Astrocyte (in vitro differentiated cells and primary cell): ENCODE data around the gene ARL6IP5. TPM values are rescaled to one million over a fixed set of nuclear protein-coding genes. Genes with fewer than 3 reads are reported as not detected.

ENCODE experiments used
- DNase-seq: peaks from one replicate; pipeline ENCODE4 v3.0.0-alpha.2; 2010; ENCODE audit warnings: low read depth
- FAIRE-seq: peaks from 2 replicates; lab custom pipeline; 2011; peaks lifted over from hg19 to GRCh38; lab: Jason Lieb, UNC
- H2AFZ ChIP-seq: 2 replicates; pipeline ENCODE4 v1.6.0; 2012; ENCODE audit warnings: low read depth, low read length, inconsistent platforms
- H3K27ac ChIP-seq: 2 replicates; pipeline ENCODE4 v1.5.1; 2011; ENCODE audit warnings: low read depth, low read length, inconsistent platforms
- H3K27me3 ChIP-seq: 2 replicates; pipeline ENCODE4 v1.6.0; 2011; ENCODE audit warnings: low read length, inconsistent platforms; ENCODE audit not compliant: insufficient read depth
- H3K36me3 ChIP-seq: 2 replicates; pipeline ENCODE4 v1.5.1; 2011; ENCODE audit warnings: low read length, inconsistent platforms; ENCODE audit not compliant: insufficient read depth
- H3K4me1 ChIP-seq: 2 replicates; pipeline ENCODE4 v1.5.1; 2011; ENCODE audit warnings: low read length, inconsistent platforms; ENCODE audit not compliant: insufficient read depth
- H3K4me2 ChIP-seq: 2 replicates; pipeline ENCODE4 v1.6.0; 2012; ENCODE audit warnings: low read length, inconsistent platforms
- H3K4me3 ChIP-seq: 2 replicates; pipeline ENCODE4 v1.5.1; 2011; ENCODE audit warnings: low read depth, mild to moderate bottlenecking, low read length, inconsistent platforms; ENCODE audit not compliant: insufficient read depth
- H3K79me2 ChIP-seq: 2 replicates; pipeline ENCODE4 v1.6.0; 2012; ENCODE audit warnings: mild to moderate bottlenecking, low read length, inconsistent platforms; ENCODE audit not compliant: insufficient read depth
- H3K9ac ChIP-seq: 2 replicates; pipeline ENCODE4 v1.6.0; 2012; ENCODE audit warnings: mild to moderate bottlenecking, low read length, inconsistent platforms
- H3K9me3 ChIP-seq: 2 replicates; pipeline ENCODE4 v1.5.1; 2012; ENCODE audit warnings: low read depth, mild to moderate bottlenecking, low read length, inconsistent platforms; ENCODE audit not compliant: insufficient read depth
- H4K20me1 ChIP-seq: 2 replicates; pipeline ENCODE4 v1.6.0; 2012; ENCODE audit warnings: low read length, inconsistent platforms; ENCODE audit not compliant: insufficient read depth
- H3K27ac Mint-ChIP-seq: one replicate; pipeline ENCODE4 v1.8.0; 2021; ENCODE audit warnings: mild to moderate bottlenecking, mixed read lengths; ENCODE audit not compliant: unreplicated experiment
- H3K27me3 Mint-ChIP-seq: one replicate; pipeline ENCODE4 v1.8.0; 2021; ENCODE audit warnings: low read depth, mixed read lengths; ENCODE audit not compliant: unreplicated experiment
- H3K36me3 Mint-ChIP-seq: one replicate; pipeline ENCODE4 v1.8.0; 2021; ENCODE audit warnings: low read depth, mixed read lengths; ENCODE audit not compliant: unreplicated experiment
- H3K4me1 Mint-ChIP-seq: one replicate; pipeline ENCODE4 v1.8.0; 2021; ENCODE audit warnings: low read depth, mixed read lengths; ENCODE audit not compliant: unreplicated experiment
- H3K4me3 Mint-ChIP-seq: one replicate; pipeline ENCODE4 v1.8.0; 2021; ENCODE audit warnings: mild to moderate bottlenecking, moderate library complexity, mixed read lengths; ENCODE audit not compliant: unreplicated experiment
- H3K9me3 Mint-ChIP-seq: one replicate; pipeline ENCODE4 v1.8.0; 2021; ENCODE audit warnings: mild to moderate bottlenecking, mixed read lengths; ENCODE audit not compliant: unreplicated experiment
- CTCF ChIP-seq: IDR thresholded peaks from 2 replicates; pipeline ENCODE4 v1.5.1; 2011; ENCODE audit warnings: low read depth, mild to moderate bottlenecking, inconsistent platforms, low read length, moderate library complexity; ENCODE audit not compliant: insufficient read depth
- EZH2 ChIP-seq: IDR thresholded peaks from 2 replicates; pipeline ENCODE4 v1.6.1; 2012; ENCODE audit warnings: mild to moderate bottlenecking, low read length, inconsistent platforms; ENCODE audit not compliant: insufficient read depth
- total RNA-seq: library from RNA; stranded (reverse); gene quantifications from 2 replicates; pipeline ENCODE4 v1.2.1, GENCODE V29; 2021

ARL6IP5 gene
- total RNA-seq, 1 donor from 2014 or later, result 160 TPM

GRCh38 chr3:69058180-69058946, 26.4 kb upstream of the ARL6IP5 start:
- DNase-seq (no peak), FAIRE-seq (no peak)
- H3K4me3 Mint-ChIP-seq, result no peak overlapping the region
- H3K9me3 Mint-ChIP-seq, result no peaks in the 10 kb centered on the region
- Histone ChIP-seq H3K9me3 (no peaks in the 10 kb centered on the region), H3K4me2 (no peak overlapping the region), H3K4me3 (no peak overlapping the region), H3K27ac (no peak overlapping the region), H2AFZ (no peak overlapping the region), H3K27me3 (no peaks in the 10 kb centered on the region), H3K36me3 (peaks cover 50% of the 10 kb centered on the region), H3K9ac (no peak overlapping the region), H3K79me2 (no peaks in the 10 kb centered on the region), H4K20me1 (no peaks in the 10 kb centered on the region), H3K4me1 (no peaks in the 10 kb centered on the region)
- no peak for TF ChIP-seq EZH2
- TF ChIP-seq CTCF, result no peak
- no peak overlapping the region for H3K27ac Mint-ChIP-seq
- H3K27me3 Mint-ChIP-seq, result no peaks in the 10 kb centered on the region
- H3K4me1 Mint-ChIP-seq, result peaks cover under 1% of the 10 kb centered on the region
- H3K36me3 Mint-ChIP-seq, result peaks cover 17% of the 10 kb centered on the region

- H3K27me3 Mint-ChIP-seq, result no peaks in the 10 kb centered on the region
- peaks cover 17% of the 10 kb centered on the region for H3K36me3 Mint-ChIP-seq
- H3K9me3 Mint-ChIP-seq, result no peaks in the 10 kb centered on the region
- Histone ChIP-seq H3K36me3 (peaks cover 51% of the 10 kb centered on the region), H3K4me2 (no peak overlapping the region), H4K20me1 (no peaks in the 10 kb centered on the region), H2AFZ (no peak overlapping the region), H3K4me3 (no peak overlapping the region), H3K9ac (no peak overlapping the region), H3K9me3 (no peaks in the 10 kb centered on the region), H3K27me3 (no peaks in the 10 kb centered on the region), H3K27ac (no peak overlapping the region), H3K4me1 (no peaks in the 10 kb centered on the region), H3K79me2 (no peaks in the 10 kb centered on the region)
- H3K4me1 Mint-ChIP-seq, result no peaks in the 10 kb centered on the region
- FAIRE-seq (no peak), DNase-seq (no peak)
- H3K27ac Mint-ChIP-seq, result no peak overlapping the region
- TF ChIP-seq CTCF (no peak), EZH2 (no peak)
- H3K4me3 Mint-ChIP-seq, result no peak overlapping the region
Observed at GRCh38 chr3:69058947-69059224, 25.9 kb upstream of the ARL6IP5 start.

GRCh38 chr3:69059688-69060087, 25.0 kb upstream of the ARL6IP5 start:
- Mint-ChIP-seq H3K4me1 (peaks cover 6% of the 10 kb centered on the region), H3K36me3 (peaks cover 17% of the 10 kb centered on the region), H3K27ac (no peak overlapping the region), H3K4me3 (no peak overlapping the region), H3K9me3 (no peaks in the 10 kb centered on the region), H3K27me3 (no peaks in the 10 kb centered on the region)
- Histone ChIP-seq H3K27ac (no peak overlapping the region), H3K4me3 (no peak overlapping the region), H3K9me3 (no peaks in the 10 kb centered on the region), H4K20me1 (no peaks in the 10 kb centered on the region), H3K79me2 (no peaks in the 10 kb centered on the region), H3K9ac (no peak overlapping the region), H3K27me3 (no peaks in the 10 kb centered on the region), H3K36me3 (peaks cover 50% of the 10 kb centered on the region), H3K4me1 (no peaks in the 10 kb centered on the region), H3K4me2 (no peak overlapping the region), H2AFZ (no peak overlapping the region)
- no peak for TF ChIP-seq EZH2
- TF ChIP-seq CTCF, result no peak
- no peak for FAIRE-seq
- no peak for DNase-seq
